Effector memory CD4-positive, alpha-beta T cell (primary cell): ENCODE measurements around the gene BCL2L12.

Experiments used
- DNase-seq, 3 donors: peaks; one replicate each; pipeline ENCODE4 v3.0.0-alpha.2; 2020
- H3K27ac ChIP-seq: 2 replicates; pipeline ENCODE4 v1.7.0; 2013; ENCODE audit warnings: mild to moderate bottlenecking, low read length, moderate library complexity; ENCODE audit not compliant: insufficient read depth, poor library complexity, severe bottlenecking
- H3K27me3 ChIP-seq: replicated peaks from 2 replicates; pipeline ENCODE4 v1.7.0; 2013; ENCODE audit warnings: mild to moderate bottlenecking, low read length; ENCODE audit not compliant: insufficient read depth, control insufficient read depth, poor library complexity, severe bottlenecking
- H3K36me3 ChIP-seq: 2 replicates; pipeline ENCODE4 v1.7.0; 2013; ENCODE audit warnings: mild to moderate bottlenecking, low read length, moderate library complexity; ENCODE audit not compliant: control insufficient read depth, insufficient read depth
- H3K4me1 ChIP-seq: 2 replicates; pipeline ENCODE4 v1.7.0; 2013; ENCODE audit warnings: low read length, mild to moderate bottlenecking; ENCODE audit not compliant: control insufficient read depth, insufficient read depth, poor library complexity, severe bottlenecking
- H3K4me3 ChIP-seq: 2 replicates; pipeline ENCODE4 v1.7.0; 2013; ENCODE audit warnings: low read length, low read depth, mild to moderate bottlenecking; ENCODE audit not compliant: insufficient read depth, poor library complexity, severe bottlenecking
- H3K9me3 ChIP-seq: 2 replicates; pipeline ENCODE4 v1.7.0; 2013; ENCODE audit warnings: mild to moderate bottlenecking, low read length, moderate library complexity; ENCODE audit not compliant: control insufficient read depth

BCL2L12 gene

DNA sequence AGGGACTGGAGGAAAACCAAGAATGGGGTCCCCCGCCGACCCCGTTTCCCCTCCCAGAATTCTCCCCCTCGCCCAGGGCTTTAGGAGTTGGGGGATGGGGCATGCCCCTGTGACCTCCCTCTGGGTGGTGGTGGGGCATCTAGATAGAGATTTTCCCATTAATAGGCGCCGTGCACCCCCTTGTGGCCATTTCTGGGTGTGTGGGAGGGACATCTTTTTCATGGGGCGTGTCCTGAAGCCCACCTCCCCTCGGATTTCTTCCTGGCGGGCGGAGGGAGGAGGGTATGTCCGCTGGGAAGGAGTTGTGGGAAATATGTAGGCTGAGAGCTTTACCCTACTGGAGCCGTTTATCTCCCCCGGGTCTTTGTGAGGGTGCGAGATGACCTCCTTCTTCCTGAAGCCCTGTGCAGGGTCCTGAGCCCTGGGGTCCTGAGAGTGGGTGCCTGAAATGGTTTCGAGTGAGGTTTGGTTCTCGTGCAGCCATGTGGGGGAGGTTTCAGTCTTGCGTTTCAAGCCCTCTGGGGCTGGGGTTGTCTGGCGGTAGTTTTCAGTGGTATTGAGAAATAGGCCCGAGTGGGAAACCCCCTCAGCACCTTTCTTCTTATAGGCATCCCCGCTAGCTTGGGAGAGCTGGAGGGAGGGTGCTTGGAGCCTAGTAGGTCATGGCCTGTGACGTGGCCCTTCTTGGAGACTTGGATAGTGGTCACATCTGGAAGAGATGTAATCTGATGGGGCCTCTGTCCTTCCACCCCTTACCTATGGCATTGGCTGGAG is 12.4 kb downstream of the BCL2L12 start:
- peaks cover 28% of the 10 kb centered on the region for H3K4me1 ChIP-seq
- H3K9me3 ChIP-seq, result no peaks in the 10 kb centered on the region

DNA sequence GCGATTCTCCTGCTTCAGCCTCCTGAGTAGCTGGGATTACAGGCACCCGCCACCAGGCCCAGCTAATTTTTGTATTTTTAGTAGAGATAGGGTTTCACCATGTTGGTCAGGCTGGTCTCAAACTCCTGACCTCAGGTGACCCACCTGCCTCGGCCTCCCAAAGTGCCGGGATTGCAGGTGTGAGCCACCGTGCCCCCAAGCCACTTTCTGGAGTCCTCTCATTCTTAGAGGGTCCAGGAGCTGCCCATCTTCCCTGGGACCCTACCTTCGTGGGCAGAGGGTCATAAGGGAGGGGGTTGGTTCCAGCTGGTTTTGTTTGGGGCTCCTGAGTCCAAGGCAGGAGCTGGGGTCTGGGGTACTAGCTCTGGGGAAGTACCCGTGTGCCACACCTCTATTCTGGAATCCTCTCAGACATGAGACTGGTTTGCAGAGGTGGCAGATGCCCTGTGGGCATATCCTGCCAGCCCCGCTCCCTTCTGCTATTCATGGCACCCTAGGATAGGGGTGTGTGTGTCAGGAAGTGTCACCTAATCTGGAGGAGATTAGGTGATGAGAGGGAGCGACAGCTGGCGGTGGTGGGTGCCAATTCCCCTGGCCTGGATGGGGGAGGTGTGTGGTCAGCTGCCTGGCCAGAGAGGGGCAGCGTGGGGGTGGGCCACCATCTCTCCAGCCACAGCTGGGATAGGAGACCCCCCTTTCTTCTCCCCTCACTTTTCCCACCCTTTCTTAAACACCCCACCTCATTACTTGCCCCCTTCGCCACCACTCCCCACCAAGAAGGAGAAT is 13.4 kb downstream of the BCL2L12 start:
- no peak for DNase-seq
- Histone ChIP-seq H3K4me3 (no peak overlapping the region), H3K9me3 (no peaks in the 10 kb centered on the region), H3K36me3 (peaks cover 23% of the 10 kb centered on the region), H3K4me1 (peaks cover 28% of the 10 kb centered on the region), H3K27me3 (no peaks in the 10 kb centered on the region), H3K27ac (peak overlapping the region; percentile 60)

More for the DNA sequence above, 12.4 kb downstream of the BCL2L12 start:
- no peaks in the 10 kb centered on the region for H3K27me3 ChIP-seq
- DNase-seq, result peak; percentile 68 to 78 (median 69)
- H3K4me3 ChIP-seq, result peak overlapping the region; percentile 82
- H3K36me3 ChIP-seq, result peaks cover 13% of the 10 kb centered on the region
- H3K27ac ChIP-seq, result peak overlapping the region; percentile 98

DNA sequence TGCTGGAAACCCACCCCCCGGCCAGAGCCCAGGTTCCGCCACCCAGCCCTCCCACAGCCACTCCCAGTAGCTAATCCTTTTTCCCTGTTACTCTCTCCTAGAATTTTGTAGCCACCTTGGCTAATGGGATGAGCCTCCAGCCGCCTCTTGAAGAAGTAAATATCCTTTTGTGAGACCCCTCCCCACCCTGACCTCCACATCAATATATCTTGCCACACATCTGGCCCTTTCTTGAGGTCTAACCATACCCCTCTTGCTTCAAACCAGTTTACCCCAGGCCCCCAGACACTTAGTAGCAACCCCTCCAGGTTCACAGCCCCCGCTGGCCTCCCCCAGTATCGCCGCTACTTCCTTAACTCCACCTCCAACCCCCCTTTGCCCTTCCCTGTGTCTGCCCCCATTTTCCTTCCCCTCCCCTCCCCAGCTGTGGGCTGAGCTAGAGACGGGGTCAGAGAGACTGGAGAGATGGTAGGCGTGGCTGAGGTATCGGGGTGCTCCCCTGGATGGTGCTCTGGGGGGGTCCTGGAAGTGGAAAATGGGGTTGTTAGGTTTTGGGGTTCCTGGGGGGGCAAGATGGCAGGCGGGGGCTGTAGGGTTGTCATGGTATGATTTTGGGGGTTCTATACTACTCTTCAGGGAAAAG is 14.2 kb downstream of the BCL2L12 start:
- H3K27me3 ChIP-seq, result no peaks in the 10 kb centered on the region
- H3K36me3 ChIP-seq, result peaks cover 29% of the 10 kb centered on the region
- H3K9me3 ChIP-seq, result no peaks in the 10 kb centered on the region
- no peak for DNase-seq
- H3K4me1 ChIP-seq, result peaks cover 28% of the 10 kb centered on the region
- peak overlapping the region; percentile 60 for H3K27ac ChIP-seq
- H3K4me3 ChIP-seq, result no peak overlapping the region

DNA sequence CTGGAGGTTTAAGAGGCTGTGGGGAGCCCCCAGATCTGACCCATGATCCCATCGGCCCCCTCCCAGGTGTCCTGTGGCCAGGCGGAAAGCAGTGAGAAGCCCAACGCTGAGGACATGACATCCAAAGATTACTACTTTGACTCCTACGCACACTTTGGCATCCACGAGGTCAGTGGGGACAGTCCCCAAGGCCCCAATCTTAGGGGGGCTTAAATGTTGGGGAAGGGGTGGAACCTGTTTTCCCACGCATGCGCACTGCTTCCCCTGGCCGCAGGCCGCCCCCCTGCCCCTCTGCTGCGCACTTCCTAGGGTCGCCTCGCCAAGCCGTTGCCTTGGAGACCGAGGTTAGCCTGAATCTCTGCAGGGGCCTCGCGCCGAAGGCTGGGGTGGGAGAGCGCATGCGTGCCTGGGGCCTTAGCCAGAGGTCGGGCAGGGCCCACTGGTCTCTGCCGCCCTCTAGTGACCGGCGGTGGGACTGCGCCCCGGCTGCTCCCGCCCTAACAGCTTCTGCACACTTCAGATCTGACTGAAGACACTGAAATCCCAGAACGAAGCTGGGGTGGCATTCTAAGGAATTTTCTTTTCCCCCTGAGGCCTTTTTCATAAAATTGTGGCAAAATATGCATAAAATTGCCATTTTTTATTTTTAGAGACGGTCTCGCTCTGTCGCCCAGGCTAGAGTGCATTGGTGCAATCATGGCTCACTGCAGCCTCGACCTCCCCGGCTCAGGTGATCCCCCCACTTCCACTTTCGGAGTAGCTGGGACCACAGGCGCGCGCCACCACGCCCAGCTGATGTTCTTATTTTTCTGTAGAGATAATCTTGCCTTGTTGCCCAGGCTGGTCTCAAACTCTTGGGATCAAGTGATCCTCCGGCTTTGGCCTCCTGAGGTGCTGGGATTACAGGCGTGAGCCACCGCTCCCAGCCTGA is 15.0 kb downstream of the BCL2L12 start:
- Histone ChIP-seq H3K27me3 (no peaks in the 10 kb centered on the region), H3K27ac (peak overlapping the region; percentile 60), H3K9me3 (no peaks in the 10 kb centered on the region), H3K36me3 (peaks cover 37% of the 10 kb centered on the region), H3K4me1 (peaks cover 28% of the 10 kb centered on the region), H3K4me3 (peak overlapping the region; percentile 13)
- peak; percentile 82 to 88 (median 84) for DNase-seq

DNA sequence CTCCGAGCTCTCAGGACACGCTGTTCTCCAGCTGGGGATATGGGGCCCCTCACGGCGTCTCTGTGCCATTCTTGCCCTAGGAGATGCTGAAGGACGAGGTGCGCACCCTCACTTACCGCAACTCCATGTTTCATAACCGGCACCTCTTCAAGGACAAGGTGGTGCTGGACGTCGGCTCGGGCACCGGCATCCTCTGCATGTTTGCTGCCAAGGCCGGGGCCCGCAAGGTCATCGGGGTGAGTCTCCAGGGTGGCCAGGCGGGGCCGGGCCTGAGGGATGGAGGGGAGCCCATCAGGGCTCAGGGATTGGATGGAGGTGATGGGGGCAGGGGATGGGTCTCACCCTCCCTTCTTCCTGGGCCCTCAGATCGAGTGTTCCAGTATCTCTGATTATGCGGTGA is 16.1 kb downstream of the BCL2L12 start:
- no peak overlapping the region for H3K27ac ChIP-seq
- no peaks in the 10 kb centered on the region for H3K9me3 ChIP-seq
- H3K27me3 ChIP-seq, result no peaks in the 10 kb centered on the region
- DNase-seq, result no peak
- peaks cover 28% of the 10 kb centered on the region for H3K4me1 ChIP-seq
- H3K4me3 ChIP-seq, result no peak overlapping the region
- peaks cover 45% of the 10 kb centered on the region for H3K36me3 ChIP-seq

DNA sequence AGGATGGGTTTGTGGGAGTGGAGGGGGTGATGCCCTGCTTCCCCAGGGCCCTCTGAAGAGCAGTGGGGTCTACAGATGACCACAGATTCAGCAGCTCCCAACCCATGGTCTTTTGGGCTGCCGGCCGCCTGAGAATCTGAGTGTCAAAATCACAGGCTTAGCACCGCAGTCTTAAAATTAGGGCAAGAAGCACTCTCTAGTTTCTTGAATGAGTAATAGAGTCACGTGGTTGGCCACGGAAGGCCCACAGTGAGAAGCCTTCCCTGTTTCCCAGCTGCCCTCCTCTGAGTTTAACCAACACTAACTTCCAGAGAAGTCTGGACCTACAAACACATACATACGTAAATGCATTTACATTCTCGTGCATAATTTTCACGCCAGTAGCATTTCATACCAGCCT is 16.5 kb downstream of the BCL2L12 start:
- H3K36me3 ChIP-seq, result peaks cover 49% of the 10 kb centered on the region

DNA sequence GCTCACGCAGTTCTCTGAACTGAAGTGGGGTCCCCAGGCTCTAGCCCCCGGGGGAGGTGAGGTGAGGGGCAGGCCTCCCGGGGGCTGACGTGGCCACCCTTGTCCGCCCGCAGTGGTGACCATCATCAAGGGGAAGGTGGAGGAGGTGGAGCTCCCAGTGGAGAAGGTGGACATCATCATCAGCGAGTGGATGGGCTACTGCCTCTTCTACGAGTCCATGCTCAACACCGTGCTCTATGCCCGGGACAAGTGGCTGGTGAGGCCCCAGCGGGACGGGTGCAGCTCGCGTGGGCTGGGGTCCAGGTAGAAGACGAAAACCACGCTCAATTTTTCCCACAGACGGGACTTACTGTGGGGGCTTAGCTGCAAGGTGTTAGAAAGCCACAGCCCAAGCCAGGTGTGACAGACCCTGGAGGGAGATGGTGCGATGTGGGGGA is 18.1 kb downstream of the BCL2L12 start:
- peaks cover 16% of the 10 kb centered on the region for H3K4me1 ChIP-seq
- no peaks in the 10 kb centered on the region for H3K9me3 ChIP-seq
- H3K4me3 ChIP-seq, result no peak overlapping the region
- H3K36me3 ChIP-seq, result peaks cover 54% of the 10 kb centered on the region
- DNase-seq, result no peak
- H3K27me3 ChIP-seq, result no peaks in the 10 kb centered on the region
- no peak overlapping the region for H3K27ac ChIP-seq

More for the DNA sequence above, 16.5 kb downstream of the BCL2L12 start:
- H3K9me3 ChIP-seq, result no peaks in the 10 kb centered on the region
- H3K27me3 ChIP-seq, result no peaks in the 10 kb centered on the region
- H3K4me1 ChIP-seq, result peaks cover 28% of the 10 kb centered on the region
- H3K4me3 ChIP-seq, result no peak overlapping the region
- no peak for DNase-seq
- no peak overlapping the region for H3K27ac ChIP-seq

DNA sequence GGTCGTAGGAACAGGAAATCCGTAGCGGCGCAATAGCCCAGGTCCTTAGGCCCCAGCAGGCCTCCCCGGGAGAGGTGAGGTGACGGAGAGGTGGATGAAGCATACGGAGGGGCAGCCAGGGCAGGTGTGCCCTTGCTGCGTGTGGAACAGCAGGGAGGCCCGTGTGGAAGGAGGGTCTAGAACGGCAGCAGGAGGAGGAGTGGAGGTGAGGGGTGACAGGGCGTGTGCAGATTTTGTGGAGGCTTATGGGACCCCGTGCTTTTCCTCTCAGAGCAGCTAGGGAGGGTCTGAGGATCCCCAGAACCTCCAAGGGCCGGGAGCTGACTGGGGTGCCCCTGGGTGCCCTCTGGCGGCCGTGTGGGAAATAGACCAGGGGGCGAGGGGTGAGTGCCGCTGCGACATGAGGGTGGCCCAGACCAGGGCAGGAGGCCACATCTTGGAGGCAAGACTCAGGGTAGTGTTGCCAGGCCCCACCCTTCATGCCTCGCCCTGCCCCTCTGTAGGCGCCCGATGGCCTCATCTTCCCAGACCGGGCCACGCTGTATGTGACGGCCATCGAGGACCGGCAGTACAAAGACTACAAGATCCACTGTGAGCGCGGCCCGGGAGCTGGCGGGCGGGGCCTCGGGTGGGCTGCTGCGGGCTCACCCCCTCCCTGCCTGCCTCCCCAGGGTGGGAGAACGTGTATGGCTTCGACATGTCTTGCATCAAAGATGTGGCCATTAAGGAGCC is 18.7 kb downstream of the BCL2L12 start:
- DNase-seq, result no peak

More for the DNA sequence above, 18.7 kb downstream of the BCL2L12 start:
- Histone ChIP-seq H3K27ac (no peak overlapping the region), H3K4me3 (no peak overlapping the region), H3K9me3 (no peaks in the 10 kb centered on the region), H3K27me3 (no peaks in the 10 kb centered on the region), H3K4me1 (peaks cover 16% of the 10 kb centered on the region), H3K36me3 (peaks cover 54% of the 10 kb centered on the region)
